GM18520 (cell line): ENCODE measurements around the gene HMGB2.

Source experiments
- ATAC-seq: cut with Tn5 transposase; IDR thresholded peaks from one replicate; pipeline ENCODE4 v1.9.1; 2021; ENCODE audit not compliant: unreplicated experiment

HMGB2 gene

DNA sequence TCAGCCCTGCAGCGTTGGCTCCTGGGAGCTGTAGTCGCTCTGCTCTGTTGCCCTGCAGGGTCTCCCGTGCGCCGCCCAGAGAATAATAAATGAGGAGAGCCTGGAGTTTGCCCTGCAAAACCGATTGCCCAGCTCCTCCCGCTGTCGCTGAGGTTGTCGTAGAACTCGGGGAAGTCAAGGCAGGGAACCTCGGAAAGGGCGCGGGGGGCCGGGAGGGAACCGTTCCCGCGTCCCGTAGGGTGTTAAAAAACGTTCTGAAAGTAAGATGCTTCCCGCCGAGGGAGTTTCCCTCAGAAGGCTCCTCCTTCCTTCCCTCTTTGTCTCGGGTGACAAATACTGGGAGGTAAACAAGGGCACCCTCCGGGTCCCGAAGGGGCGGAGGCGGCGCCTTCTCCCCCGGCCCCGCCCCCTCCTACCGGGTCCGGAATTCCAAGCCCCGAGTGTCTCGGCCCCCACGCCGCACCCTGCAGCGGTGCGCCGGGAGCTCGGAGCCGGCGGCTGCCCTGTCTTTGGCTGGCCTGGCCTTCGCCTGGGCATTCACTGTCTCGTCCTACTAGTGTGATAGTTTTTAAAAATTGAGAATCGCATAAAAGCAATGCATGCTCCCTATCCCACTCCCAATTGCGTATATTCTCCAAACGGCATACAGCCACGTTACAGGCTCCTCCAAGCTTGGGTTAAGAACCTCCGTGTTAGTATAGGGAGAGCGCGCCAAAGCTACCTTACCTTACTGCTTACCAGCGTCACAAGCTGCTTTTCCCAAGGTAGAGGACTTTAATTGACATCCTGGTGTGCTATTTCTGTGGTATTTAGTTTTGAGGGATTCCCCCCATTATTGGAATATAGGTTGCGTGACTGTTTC, 964 bp upstream of the HMGB2 start:
- ATAC-seq, result peak; percentile 19

DNA sequence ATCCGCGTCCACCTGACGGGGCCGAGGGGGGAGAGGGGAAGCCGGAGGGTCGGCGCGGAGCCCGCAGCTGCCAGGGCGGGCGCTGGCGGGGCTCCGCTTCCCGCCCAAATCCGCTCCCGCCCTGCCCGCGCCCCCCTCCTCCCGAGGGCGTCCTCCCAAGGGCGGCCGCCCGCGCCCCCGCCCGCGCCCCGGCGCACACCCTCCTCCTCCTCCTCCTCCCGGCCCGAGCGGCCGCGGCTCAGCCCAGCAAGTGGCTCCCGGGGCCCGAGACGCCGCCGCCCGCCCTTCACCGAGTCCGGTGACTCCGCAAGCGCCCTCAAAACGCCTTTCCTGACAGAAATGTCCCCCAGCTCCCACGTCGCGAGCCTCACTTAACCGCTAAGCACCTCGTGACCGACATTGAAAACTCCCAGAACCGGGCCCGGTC, 487 bp downstream of the HMGB2 start:
- no peak for ATAC-seq

DNA sequence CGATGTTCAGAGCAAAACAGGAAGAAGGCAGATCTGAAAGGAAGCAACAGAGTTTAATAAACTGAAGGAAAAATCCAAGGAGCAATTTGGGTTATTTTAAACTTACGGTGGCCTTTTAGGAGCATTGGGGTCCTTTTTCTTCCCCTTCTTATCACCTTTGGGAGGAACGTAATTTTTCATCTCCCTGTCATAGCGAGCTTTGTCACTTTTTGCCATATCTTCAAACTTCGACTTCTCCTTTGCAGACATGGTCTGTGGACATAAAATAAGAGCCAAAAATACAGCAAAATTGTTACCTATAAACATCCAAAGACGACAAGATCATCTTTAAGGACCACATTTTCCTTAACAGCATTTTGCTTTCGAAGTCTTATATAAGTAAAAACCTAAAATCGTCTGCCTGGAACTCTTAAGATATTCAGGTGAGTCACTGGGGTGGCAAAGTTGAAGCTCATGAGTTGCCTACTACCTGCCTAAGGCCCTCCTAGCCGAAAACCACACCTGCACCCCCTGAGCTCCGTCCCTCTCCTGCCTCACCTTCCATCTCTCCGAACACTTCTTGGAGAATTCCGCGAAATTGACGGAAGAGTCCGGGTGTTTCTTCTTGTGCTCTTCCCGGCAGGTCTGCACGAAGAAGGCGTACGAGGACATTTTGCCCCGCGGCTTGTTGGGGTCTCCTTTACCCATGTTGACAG, 1.0 kb downstream of the HMGB2 start:
- no peak for ATAC-seq

DNA sequence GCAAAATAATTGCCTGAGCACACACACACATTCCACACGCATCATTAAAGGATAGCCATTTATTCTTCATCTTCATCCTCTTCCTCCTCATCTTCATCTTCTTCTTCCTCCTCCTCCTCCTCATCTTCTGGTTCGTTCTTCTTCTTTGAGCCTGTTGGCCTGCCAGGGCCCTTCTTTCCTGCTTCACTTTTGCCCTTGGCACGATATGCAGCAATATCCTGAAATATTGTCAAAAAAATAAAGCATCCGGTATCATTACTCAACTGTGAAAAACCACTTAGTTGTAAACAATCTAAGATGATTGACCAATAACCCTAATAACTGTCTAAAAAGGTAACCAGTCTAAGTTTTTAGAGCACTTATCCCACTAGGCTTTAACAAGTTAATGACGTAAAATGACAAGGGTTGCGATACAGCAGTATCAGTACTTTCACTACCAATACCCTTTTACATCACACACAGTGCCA, 2.1 kb downstream of the HMGB2 start:
- ATAC-seq, result no peak

DNA sequence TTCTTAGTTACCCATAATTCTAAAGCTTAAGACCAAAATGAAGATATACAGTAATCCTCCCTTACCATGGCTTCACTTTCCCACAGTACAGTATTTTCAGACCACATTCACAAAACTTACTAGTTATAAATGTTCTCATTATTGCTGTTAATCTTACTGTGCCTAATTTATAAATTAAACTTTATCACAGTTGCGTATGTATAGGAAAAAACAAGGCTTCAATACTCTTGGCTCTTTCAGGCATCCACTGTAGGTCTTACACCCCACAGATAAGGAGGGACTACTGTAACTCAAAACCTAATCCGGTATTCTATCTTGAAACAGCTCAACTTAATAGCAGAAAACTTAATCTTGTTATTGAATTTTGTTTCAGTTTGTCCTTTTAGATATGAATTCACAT, 3.6 kb downstream of the HMGB2 start:
- ATAC-seq, result no peak

DNA sequence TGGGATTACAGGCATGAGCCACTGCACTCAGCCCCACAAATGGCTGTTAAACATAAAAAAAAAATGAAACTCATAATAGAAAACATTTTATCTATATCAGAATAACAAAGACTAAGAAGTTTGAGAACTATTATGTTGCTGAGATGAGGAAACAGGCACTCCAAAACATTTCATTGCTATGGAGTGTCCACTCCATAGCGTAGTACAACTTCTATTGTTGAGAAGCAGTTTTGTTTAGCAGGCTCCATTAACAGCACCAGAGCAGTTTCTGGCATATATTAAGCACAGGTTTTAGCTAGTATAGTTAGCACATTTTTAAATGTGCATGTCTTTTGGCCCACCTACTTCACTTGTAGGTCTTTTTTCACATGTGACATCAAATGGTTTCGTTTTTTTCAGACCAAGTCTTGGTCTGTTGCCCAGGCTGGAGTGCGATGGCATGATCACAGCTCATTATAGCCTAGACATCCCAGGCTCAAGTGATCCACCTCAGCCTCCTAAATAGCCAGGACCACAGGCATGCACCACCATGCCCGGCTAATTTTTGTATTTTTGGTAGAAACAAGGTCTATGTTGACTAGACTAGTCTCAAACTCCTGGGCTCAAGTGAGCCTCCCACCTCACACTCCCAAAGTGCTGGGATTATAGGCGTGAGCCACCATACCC, 5.8 kb downstream of the HMGB2 start:
- ATAC-seq, result no peak

DNA sequence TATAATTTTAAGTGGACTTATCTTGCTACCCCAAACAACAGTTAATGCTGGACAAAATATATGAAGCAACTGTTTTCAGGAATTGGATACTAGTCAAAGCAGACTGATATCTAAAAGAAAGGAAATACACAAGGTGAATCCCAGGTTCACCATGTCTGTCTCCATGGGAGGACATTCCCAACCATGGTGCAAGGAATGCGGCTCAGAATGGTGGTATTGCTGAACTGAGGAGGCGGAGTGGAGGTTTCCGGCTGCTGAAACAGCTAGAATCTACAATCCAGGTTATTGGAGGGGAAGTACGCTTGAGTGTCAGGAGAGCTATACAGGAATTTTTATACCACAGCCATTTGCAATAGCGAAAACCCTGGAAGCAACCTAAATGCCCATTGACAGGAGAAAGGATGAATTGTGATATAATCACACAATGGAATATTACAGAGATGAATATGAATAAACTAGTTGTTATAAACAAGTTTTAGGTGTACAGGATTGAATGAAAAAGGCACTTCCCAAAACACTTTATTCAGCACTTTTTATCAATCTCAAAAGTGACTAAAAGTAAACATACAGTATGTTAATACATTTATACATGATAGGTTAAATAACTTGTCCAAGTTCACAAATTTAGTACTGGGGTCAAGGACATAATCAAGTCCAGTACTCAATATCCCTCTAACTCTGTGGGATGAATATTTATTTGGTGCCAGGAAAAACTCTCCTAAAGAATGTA, 9.0 kb downstream of the HMGB2 start:
- no peak for ATAC-seq

DNA sequence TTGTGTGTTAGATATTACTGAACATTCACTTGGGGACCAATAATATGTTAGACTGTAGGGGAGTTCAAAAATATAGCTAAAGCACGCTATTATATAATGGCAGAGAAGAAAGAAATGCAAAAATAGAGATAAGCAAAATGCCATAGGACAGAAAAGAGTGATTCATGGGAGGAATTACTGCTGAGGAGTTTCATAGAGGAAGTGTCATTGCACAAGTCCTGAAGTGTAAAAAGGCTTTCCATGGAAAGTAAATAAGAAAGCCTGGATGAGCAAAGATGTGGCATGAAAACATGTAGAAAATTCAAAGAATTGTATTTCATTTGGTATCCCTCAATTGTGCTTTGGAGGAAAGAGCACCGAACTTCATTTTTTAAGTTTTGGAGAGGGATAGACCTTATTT, 14.5 kb downstream of the HMGB2 start:
- ATAC-seq, result no peak

DNA sequence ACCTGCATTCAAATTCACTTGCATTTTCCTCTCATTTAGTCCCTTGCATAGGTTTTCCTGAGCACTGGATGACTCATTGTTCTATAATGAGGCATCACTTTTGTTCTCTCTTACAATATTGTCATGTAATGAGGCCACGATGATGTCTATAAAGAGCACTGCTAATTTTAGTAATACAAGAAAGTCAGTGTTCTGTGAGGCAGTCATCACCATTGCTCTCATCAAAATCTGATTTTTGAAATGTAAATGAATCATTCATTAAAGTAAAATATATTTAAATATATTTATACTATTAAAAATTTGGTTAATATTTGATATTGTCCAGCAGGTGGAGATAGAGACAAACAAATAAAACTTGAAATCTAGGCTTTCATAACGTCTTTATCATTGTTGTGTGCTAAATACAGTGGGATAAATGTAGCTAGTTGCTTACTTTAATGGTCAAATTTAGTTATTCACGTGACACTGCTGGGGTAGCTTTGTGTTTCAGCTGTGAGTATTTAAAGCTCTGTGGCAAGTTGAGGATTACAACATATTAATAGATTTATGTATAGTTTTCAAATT, 15.4 kb downstream of the HMGB2 start:
- ATAC-seq, result no peak

DNA sequence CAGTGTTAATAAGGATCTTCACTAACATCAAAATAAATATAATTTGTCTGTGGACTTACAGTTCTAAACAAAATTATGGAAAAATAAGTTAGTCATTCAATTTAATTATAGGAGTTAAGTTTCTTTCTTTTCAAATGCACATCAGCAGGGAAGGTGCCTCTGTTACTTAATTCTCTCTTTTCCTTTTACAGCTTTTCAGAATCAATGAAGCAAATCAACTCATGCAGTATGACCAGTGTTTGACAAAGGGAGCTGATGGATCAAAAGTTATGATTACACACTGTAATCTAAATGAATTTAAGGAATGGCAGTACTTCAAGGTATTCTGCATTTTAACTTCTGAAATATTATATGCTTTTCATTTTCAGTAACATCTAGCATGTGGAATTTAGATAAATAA, 15.9 kb downstream of the HMGB2 start:
- ATAC-seq, result no peak

DNA sequence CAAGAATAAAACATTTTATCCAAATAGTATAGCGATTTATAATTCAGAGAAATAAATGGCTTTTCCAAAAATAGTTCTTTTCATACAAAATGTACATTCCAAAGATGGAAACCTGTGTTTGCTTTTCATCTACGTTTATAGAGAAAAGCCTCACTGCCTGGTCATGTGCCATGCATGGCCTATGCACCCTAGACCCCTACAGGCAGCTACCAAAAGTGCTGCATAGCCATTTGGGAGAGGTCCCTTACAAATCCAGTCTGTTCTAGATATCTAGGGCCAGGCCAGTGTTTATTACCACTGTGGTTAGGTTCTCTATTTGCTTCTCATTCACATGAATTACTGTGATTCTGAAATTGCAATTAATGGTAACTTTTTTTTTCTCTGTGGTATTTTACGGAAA, 17.2 kb downstream of the HMGB2 start:
- no peak for ATAC-seq

DNA sequence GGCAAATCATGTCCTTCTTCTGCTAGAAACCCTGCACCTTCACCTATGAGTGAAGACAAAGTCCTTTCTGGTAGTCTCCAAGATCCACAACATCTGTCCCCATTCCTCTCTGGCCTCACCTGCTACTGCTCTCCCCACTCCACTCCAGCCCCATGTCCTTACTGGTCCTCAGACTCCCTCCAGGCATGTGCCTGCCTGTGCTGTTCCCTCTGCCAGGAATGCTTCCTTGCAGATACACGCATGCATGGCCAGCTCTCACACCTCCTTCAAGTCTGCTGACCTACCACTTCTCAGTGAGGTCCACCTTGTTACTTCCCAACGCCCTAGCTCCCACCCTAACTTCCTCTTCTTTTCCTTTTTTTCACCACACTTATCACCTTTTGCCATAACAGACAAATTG, 18.1 kb downstream of the HMGB2 start:
- no peak for ATAC-seq

DNA sequence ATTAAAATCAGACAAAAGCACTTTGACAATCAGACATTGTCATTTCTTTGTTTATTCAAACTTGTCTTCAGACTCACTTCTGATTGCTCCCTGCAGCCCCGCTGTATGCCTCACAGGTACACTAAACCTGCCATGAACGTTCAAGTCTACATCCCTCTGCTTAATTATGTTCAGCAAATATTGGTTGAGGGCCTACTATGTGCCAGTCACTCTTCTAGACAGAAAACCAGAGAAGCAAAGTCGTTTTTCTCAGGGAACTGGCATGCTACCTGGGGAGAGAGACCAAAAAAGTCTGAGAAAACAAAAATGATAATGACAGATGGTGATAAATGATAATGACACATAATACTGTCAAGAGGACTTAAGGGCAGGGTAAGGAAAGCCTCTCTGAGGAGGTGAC, 19.4 kb downstream of the HMGB2 start:
- ATAC-seq, result no peak

DNA sequence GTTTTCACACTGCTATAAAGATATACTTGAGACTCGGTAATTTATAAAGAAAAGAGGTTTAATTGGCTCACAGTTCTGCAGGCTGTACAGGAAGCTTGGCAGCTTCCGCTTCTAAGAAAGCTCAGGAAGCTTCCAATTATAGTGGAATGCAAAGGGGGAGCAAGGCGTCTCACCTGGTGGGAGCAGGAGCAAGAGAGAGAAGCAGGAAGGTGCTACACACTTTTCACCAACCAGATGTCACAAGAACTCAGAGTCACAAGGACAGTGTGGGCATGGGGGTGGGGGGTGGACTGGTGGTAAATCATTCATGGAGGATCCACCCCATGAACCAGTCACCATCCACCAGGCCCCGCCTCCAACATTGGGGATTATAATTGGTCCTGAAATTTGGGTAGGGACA, 22.8 kb downstream of the HMGB2 start:
- no peak for ATAC-seq

DNA sequence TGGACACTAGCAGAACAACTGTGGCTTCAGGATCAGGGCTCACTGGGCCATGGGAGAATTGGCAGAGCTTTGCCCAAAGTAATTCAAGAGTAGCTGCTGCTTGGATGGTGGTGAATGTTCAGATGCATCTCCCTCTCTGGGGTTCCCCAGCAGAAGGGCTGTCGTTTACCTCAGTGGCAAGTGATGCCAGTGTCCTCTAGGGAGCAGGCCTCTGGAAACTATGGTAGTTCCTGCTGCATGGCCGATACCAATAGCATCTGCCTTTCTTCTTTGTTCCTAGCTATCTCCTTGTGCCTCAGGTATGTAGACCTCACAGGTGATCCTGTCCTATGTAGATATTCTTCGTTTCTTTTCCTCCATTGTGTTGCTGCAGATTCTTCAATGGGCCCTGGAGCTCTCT, 26.4 kb downstream of the HMGB2 start:
- no peak for ATAC-seq

DNA sequence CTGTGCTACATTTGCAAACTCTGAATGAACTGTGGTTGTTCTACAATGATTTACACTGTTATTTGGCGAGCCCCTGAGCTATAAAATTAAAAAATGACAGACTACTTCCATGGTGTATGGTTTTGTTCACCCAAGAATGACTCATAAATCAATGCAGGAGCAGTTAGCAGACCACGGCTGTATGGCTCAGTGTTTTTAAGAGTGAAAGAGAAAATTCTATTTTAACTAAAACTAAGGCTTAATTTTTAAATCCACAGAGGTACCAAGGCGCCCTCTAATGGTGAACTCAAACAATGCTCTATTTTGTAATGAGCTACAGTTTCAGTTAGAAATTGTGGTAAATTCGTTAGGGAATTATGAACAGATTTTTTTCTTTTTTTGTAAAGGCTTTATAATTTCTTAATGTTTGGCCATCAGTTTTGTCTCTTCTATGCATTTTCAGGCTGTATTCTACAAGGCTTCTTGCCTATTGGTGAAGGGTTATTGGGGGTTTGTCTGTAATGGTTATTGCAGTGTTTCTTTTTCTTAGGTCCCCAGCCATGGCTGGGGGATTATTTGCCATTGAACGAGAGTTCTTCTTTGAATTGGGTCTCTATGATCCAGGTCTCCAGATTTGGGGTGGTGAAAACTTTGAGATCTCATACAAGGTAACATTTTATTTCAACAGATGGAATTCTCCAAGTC, 32.5 kb downstream of the HMGB2 start:
- ATAC-seq, result no peak

DNA sequence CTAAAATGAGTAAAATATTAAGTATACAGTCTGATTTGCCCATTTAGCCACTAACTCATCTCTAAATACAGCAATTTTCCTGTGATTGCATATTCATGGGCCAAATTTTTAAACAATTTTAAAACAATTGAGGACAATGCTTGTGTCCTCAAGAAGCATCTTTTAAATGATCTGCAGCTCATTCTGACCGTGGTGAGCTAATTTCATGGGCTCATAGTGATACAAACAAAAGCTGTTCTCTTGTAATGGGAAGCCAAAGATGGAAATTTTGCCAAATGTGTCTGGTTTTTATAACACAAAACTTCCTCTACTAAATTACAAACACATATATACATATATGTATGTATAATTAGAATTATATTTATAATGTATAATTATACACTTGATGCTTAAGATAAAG, 39.7 kb downstream of the HMGB2 start:
- no peak for ATAC-seq

DNA sequence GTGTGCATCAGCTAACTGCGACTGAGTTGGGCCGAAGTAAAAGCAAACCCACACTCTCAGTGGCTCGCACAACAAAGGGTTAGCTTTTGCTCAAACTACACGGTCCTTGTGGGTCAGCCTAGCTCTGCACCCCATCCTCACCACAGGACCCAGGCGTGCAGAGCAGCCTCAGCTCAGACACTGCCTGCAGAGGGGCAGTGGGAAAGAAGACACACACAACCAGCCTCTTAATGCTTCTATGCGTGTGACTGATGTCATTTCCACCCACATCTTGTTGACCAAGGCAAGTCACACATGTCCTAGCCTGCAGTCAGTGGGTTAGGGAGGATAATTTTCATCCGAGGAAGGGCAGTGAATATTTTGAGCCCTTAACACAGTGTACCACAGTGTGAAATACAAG, 40.5 kb downstream of the HMGB2 start:
- ATAC-seq, result no peak

DNA sequence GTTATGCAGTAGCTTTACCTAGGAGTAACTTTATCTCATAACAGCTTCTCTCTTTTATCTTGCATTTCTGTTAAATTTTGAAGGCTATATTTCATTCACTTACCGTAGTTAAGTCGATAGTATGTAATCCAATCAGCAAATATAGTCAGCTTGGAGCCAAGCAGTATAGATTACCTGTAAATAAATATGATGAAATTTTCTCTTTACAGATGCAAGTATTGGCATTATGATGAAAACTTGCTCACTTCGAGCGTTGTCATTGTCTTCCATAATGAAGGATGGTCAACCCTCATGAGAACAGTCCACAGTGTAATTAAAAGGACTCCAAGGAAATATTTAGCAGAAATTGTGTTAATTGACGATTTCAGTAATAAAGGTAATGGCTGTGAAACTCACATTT, 42.3 kb downstream of the HMGB2 start:
- no peak for ATAC-seq

DNA sequence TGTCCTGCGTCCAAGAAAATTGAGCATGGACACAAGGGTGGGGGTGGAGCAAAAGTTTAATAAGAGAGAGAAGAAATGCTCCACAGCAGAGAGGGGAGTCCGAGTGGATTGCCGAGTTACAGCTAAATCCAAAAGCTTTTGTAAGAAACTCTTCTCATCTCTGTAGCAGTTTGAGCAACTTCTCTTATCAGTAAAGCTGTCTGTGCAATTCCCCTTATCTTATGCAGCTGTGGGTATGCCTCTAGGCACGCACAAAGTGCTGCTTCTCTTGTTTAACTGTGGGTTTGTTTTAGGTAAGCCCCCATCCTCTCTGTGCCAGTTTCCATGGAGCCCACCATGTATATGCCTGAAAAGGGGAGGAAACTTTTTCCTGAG, 44.8 kb downstream of the HMGB2 start:
- no peak for ATAC-seq
